GM18505 (cell line): ENCODE measurements around the gene SMNDC1.
"Not testable (repeated sequence)": the region's sequence is repeated elsewhere in the genome, so short reads cannot be mapped to it uniquely, and the experiment has no call there.

Experiments used
- ATAC-seq: cut with Tn5 transposase; IDR thresholded peaks from one replicate; pipeline ENCODE4 v1.9.1; 2021; ENCODE audit not compliant: unreplicated experiment
- POLR2A ChIP-seq: IDR thresholded peaks from 4 replicates; pipeline ENCODE4 v1.6.1; 2011; ENCODE audit warnings: borderline replicate concordance; ENCODE audit not compliant: insufficient read depth, insufficient read length; ENCODE audit errors: extremely low read depth

Gene SMNDC1

GRCh38 chr10:110268971-110269370, 35.7 kb downstream of the SMNDC1 start:
- no peak for ATAC-seq
- TF ChIP-seq POLR2A, result no peak

GRCh38 chr10:110268442-110268841, 36.3 kb downstream of the SMNDC1 start:
- TF ChIP-seq POLR2A, result no peak
- peak; percentile 63 for ATAC-seq

GRCh38 chr10:110267276-110267675, 37.4 kb downstream of the SMNDC1 start:
- TF ChIP-seq POLR2A, result no peak
- ATAC-seq, result no peak

- no peak for ATAC-seq
- no peak for TF ChIP-seq POLR2A
Measured at GRCh38 chr10:110265573-110266193, 39.0 kb downstream of the SMNDC1 start.

GRCh38 chr10:110263164-110263563, 41.6 kb downstream of the SMNDC1 start:
- no peak for TF ChIP-seq POLR2A
- no peak for ATAC-seq

GRCh38 chr10:110260746-110261477, 43.8 kb downstream of the SMNDC1 start:
- ATAC-seq, result no peak
- TF ChIP-seq POLR2A, result no peak

GRCh38 chr10:110259317-110259716, 45.4 kb downstream of the SMNDC1 start:
- no peak for TF ChIP-seq POLR2A
- no peak for ATAC-seq

- no peak for TF ChIP-seq POLR2A
Measured at GRCh38 chr10:110258542-110258941, 46.2 kb downstream of the SMNDC1 start.

GRCh38 chr10:110254467-110254866, 50.3 kb downstream of the SMNDC1 start:
- no peak for ATAC-seq
- no peak for TF ChIP-seq POLR2A

More at GRCh38 chr10:110258542-110258941, 46.2 kb downstream of the SMNDC1 start:
- ATAC-seq, result no peak

GRCh38 chr10:110252151-110252550, 52.6 kb downstream of the SMNDC1 start:
- TF ChIP-seq POLR2A, result no peak
- ATAC-seq, result no peak

GRCh38 chr10:110251392-110251791, 53.3 kb downstream of the SMNDC1 start:
- ATAC-seq, result peak; percentile 74

- ATAC-seq, result peak; percentile 57
Measured at GRCh38 chr10:110249489-110249888, 55.2 kb downstream of the SMNDC1 start.

- not testable (repeated sequence) for ATAC-seq
Measured at GRCh38 chr10:110247833-110248232, 56.9 kb downstream of the SMNDC1 start.

GRCh38 chr10:110244550-110244949, 60.2 kb downstream of the SMNDC1 start:
- ATAC-seq, result no peak
- TF ChIP-seq POLR2A, result no peak

- no peak for TF ChIP-seq POLR2A
- ATAC-seq, result no peak
Measured at GRCh38 chr10:110242511-110242910, 62.2 kb downstream of the SMNDC1 start.
